Measurements from ENCODE around the gene LRRC41. TPM values are rescaled to one million over a fixed set of nuclear protein-coding genes. Genes with fewer than 3 reads are reported as not detected.
"Not testable (repeated sequence)": the region's sequence is repeated elsewhere in the genome, so short reads cannot be mapped to it uniquely, and the experiment has no call there.

Gene LRRC41
- total RNA-seq, 1 experiment from 2014 or later: 69.7 TPM

- DNase-seq (ENCODE audit: low spot score): not testable (repeated sequence)
Measured at GRCh38 chr1:46325285-46326076, 22.1 kb upstream of the LRRC41 start.

- not testable (repeated sequence) for DNase-seq (ENCODE audit: low spot score)
Measured at GRCh38 chr1:46322191-46322590, 18.8 kb upstream of the LRRC41 start.

- DNase-seq (ENCODE audit: low spot score): not testable (repeated sequence)
Measured at GRCh38 chr1:46319960-46320914, 16.8 kb upstream of the LRRC41 start.

- not testable (repeated sequence) for DNase-seq (ENCODE audit: low spot score)
Measured at GRCh38 chr1:46319301-46319700, 15.9 kb upstream of the LRRC41 start.

- DNase-seq (ENCODE audit: low spot score): no peak
Measured at GRCh38 chr1:46317323-46317722, 13.9 kb upstream of the LRRC41 start.

GRCh38 chr1:46315669-46316403, 12.4 kb upstream of the LRRC41 start:
- DNase-seq (ENCODE audit: low spot score): peak; percentile 10

GRCh38 chr1:46310321-46310720, 6.9 kb upstream of the LRRC41 start:
- DNase-seq (ENCODE audit: low spot score): no peak

- DNase-seq (ENCODE audit: low spot score): no peak
Measured at GRCh38 chr1:46309401-46310159, 6.2 kb upstream of the LRRC41 start.

GRCh38 chr1:46306159-46306530, 2.7 kb upstream of the LRRC41 start:
- DNase-seq (ENCODE audit: low spot score): no peak

- no peak for DNase-seq (ENCODE audit: low spot score)
Measured at GRCh38 chr1:46303872-46304326, 483 bp upstream of the LRRC41 start.

- DNase-seq (ENCODE audit: low spot score): no peak
Measured at GRCh38 chr1:46302641-46303037, 777 bp downstream of the LRRC41 start.

GRCh38 chr1:46301808-46302640, 1.4 kb downstream of the LRRC41 start:
- DNase-seq (ENCODE audit: low spot score): no peak

- DNase-seq (ENCODE audit: low spot score): no peak
Measured at GRCh38 chr1:46301406-46301807, 2.0 kb downstream of the LRRC41 start.

- no peak for DNase-seq (ENCODE audit: low spot score)
Measured at GRCh38 chr1:46300673-46301405, 2.6 kb downstream of the LRRC41 start.

GRCh38 chr1:46298387-46298786, 5.0 kb downstream of the LRRC41 start:
- DNase-seq (ENCODE audit: low spot score): no peak

- no peak for DNase-seq (ENCODE audit: low spot score)
Measured at GRCh38 chr1:46295306-46295705, 8.1 kb downstream of the LRRC41 start.

GRCh38 chr1:46289976-46290375, 13.4 kb downstream of the LRRC41 start:
- DNase-seq (ENCODE audit: low spot score): no peak

- no peak for DNase-seq (ENCODE audit: low spot score)
Measured at GRCh38 chr1:46289134-46289494, 14.3 kb downstream of the LRRC41 start.

GRCh38 chr1:46288485-46289133, 14.8 kb downstream of the LRRC41 start:
- no peak for DNase-seq (ENCODE audit: low spot score)

Measured in A172 (cell line).